Measurements from ENCODE around the gene UPK3BL1. TPM values are rescaled to one million over a fixed set of nuclear protein-coding genes. Genes with fewer than 3 reads are reported as not detected.
"Not testable (repeated sequence)": the region's sequence is repeated elsewhere in the genome, so short reads cannot be mapped to it uniquely, and the experiment has no call there.

The UPK3BL1 gene
- total and polyA plus RNA-seq, 2 of the 8 experiments (the other 6 are each of a cell fraction or from before 2014, with no cell fraction given) = 6.4 to 16.1 TPM

GRCh38 chr7:102611013-102611674 is 31.4 kb downstream of the UPK3BL1 start:
- H2BK5ac ChIP-seq (ENCODE audit: low read depth, low read length); FAIRE-seq; H2AFZ ChIP-seq (ENCODE audit: low read length); POLR2A ChIA-PET (ENCODE audit: partially characterized antibody); H3K79me1 ChIP-seq (ENCODE audit: low read depth, low read length); H3K4me2 ChIP-seq (ENCODE audit: insufficient read depth in 1 of 2, low read depth in 2 of 2, low read length in 2 of 2); DNase-seq (ENCODE audit: low read depth in 1 of 2, low spot score in 2 of 2); H3K27me3 ChIP-seq (replicated peaks in 1 of 4; ENCODE audit: control insufficient read depth in 3 of 4, extremely low read depth in 1 of 4, insufficient read depth in 3 of 4, low read length in 3 of 4); CTCF ChIA-PET (ENCODE audit: partially characterized antibody); H4K20me1 ChIP-seq (replicated peaks in 1 of 2; ENCODE audit: control insufficient read depth in 1 of 2, insufficient read depth in 2 of 2, low read length in 2 of 2); H3K4ac ChIP-seq (replicated peaks; ENCODE audit: insufficient read length, low read depth, low read length); H4K91ac ChIP-seq (replicated peaks; ENCODE audit: insufficient read length, low read length); H4K8ac ChIP-seq (ENCODE audit: extremely low read depth, insufficient read depth, low read length); H4K5ac ChIP-seq (ENCODE audit: insufficient read length, low read depth, low read length); H3K4me1 ChIP-seq (replicated peaks in 1 of 4; ENCODE audit: control insufficient read depth in 3 of 4, insufficient read depth in 4 of 4, low read length in 3 of 4); H3K23me2 ChIP-seq (ENCODE audit: low read depth, low read length); H3K9me3 ChIP-seq (ENCODE audit: insufficient read depth in 2 of 2, low read depth in 1 of 2, low read length in 1 of 2); H3K36me3 ChIP-seq (ENCODE audit: control insufficient read depth in 2 of 4, insufficient read depth in 4 of 4, low read length in 3 of 4); H2BK20ac ChIP-seq (ENCODE audit: low read length); H2BK120ac ChIP-seq (replicated peaks; ENCODE audit: low read depth, low read length); H2AK5ac ChIP-seq (ENCODE audit: low read depth, low read length); H3K18ac ChIP-seq (ENCODE audit: extremely low read depth, low read length); H3K56ac ChIP-seq (replicated peaks; ENCODE audit: insufficient read length, low read depth, low read length); H2BK15ac ChIP-seq (ENCODE audit: low read length); H3K27ac ChIP-seq (ENCODE audit: low read depth, low read length); H3K79me2 ChIP-seq (ENCODE audit: control insufficient read depth in 1 of 2, insufficient read depth in 2 of 2, low read length in 2 of 2); H3K4me3 ChIP-seq (ENCODE audit: extremely low read depth in 1 of 4, insufficient read depth in 2 of 4, low read depth in 3 of 4, low read length in 4 of 4); H2BK12ac ChIP-seq (ENCODE audit: low read depth, low read length); H3K23ac ChIP-seq (ENCODE audit: insufficient read length); H3K14ac ChIP-seq (ENCODE audit: insufficient read length); H3K9ac ChIP-seq (replicated peaks in 1 of 4; ENCODE audit: extremely low read depth in 1 of 4, low read depth in 3 of 4, low read length in 3 of 4): not testable (repeated sequence)
- no CpG with 5 or more reads among the region's 30 CpGs for WGBS, 2 experiments (ENCODE audit: extremely low coverage in 1 of 2, insufficient coverage in 1 of 2, insufficient read length in 1 of 2, insufficient replicate concordance in 2 of 2, low coverage in 1 of 2, low lambda C conversion rate in 2 of 2, missing lambda C conversion rate in 1 of 2)

DNA sequence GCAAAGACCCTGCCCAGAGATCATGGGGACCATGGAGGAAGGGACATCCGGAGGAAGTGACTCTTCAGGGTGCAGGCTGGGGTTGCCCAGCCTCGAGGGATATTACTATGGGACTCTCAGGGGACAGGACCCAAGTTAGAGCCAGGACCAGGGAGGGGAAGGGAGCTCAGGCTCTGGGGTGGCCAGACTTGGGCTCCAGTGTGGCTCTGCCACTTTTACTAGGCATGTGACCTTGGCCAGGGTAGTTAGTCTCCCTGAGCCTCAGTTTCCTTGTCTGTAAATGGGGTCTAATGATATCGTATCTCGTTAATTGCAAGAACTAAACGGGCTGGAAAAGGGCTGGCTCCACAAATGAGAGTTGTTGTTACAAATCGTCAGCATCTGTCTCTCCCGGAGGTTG is 32.1 kb downstream of the UPK3BL1 start:
- DNase-seq (ENCODE audit: low read depth in 1 of 2, low spot score in 2 of 2) = peak in 1 of 2 experiments; percentile 54
- not testable (repeated sequence) for H4K20me1 ChIP-seq (replicated peaks in 1 of 2; ENCODE audit: control insufficient read depth in 1 of 2, insufficient read depth in 2 of 2, low read length in 2 of 2); H3K36me3 ChIP-seq (ENCODE audit: control insufficient read depth in 2 of 4, insufficient read depth in 4 of 4, low read length in 3 of 4)

More for the DNA sequence above, 32.1 kb downstream of the UPK3BL1 start:
- H3K27ac ChIP-seq (ENCODE audit: low read depth, low read length); POLR2A ChIA-PET (ENCODE audit: partially characterized antibody); H3K4me3 ChIP-seq (ENCODE audit: extremely low read depth in 1 of 4, insufficient read depth in 2 of 4, low read depth in 3 of 4, low read length in 4 of 4); H2BK120ac ChIP-seq (replicated peaks; ENCODE audit: low read depth, low read length); CTCF ChIA-PET (ENCODE audit: partially characterized antibody); H3K56ac ChIP-seq (replicated peaks; ENCODE audit: insufficient read length, low read depth, low read length); H3K4me1 ChIP-seq (replicated peaks in 1 of 4; ENCODE audit: control insufficient read depth in 3 of 4, insufficient read depth in 4 of 4, low read length in 3 of 4); H2BK20ac ChIP-seq (ENCODE audit: low read length); H3K79me1 ChIP-seq (ENCODE audit: low read depth, low read length); H3K9ac ChIP-seq (replicated peaks in 1 of 4; ENCODE audit: extremely low read depth in 1 of 4, low read depth in 3 of 4, low read length in 3 of 4); H2AFZ ChIP-seq (ENCODE audit: low read length); H3K14ac ChIP-seq (ENCODE audit: insufficient read length); H3K23me2 ChIP-seq (ENCODE audit: low read depth, low read length); H2BK15ac ChIP-seq (ENCODE audit: low read length); H2AK5ac ChIP-seq (ENCODE audit: low read depth, low read length); FAIRE-seq; H2BK5ac ChIP-seq (ENCODE audit: low read depth, low read length); H3K4ac ChIP-seq (replicated peaks; ENCODE audit: insufficient read length, low read depth, low read length); H3K4me2 ChIP-seq (ENCODE audit: insufficient read depth in 1 of 2, low read depth in 2 of 2, low read length in 2 of 2); H4K8ac ChIP-seq (ENCODE audit: extremely low read depth, insufficient read depth, low read length); H2BK12ac ChIP-seq (ENCODE audit: low read depth, low read length); H3K9me3 ChIP-seq (ENCODE audit: insufficient read depth in 2 of 2, low read depth in 1 of 2, low read length in 1 of 2); H4K91ac ChIP-seq (replicated peaks; ENCODE audit: insufficient read length, low read length); H3K18ac ChIP-seq (ENCODE audit: extremely low read depth, low read length); H3K27me3 ChIP-seq (replicated peaks in 1 of 4; ENCODE audit: control insufficient read depth in 3 of 4, extremely low read depth in 1 of 4, insufficient read depth in 3 of 4, low read length in 3 of 4); H3K23ac ChIP-seq (ENCODE audit: insufficient read length); H3K79me2 ChIP-seq (ENCODE audit: control insufficient read depth in 1 of 2, insufficient read depth in 2 of 2, low read length in 2 of 2); H4K5ac ChIP-seq (ENCODE audit: insufficient read length, low read depth, low read length): not testable (repeated sequence)
- 100% methylated on average over 2 of the region's 7 CpGs; no CpG with 5 or more reads in 1 of the 2 experiments for WGBS, 2 experiments (ENCODE audit: extremely low coverage in 1 of 2, insufficient coverage in 1 of 2, insufficient read length in 1 of 2, insufficient replicate concordance in 2 of 2, low coverage in 1 of 2, low lambda C conversion rate in 2 of 2, missing lambda C conversion rate in 1 of 2)

Data from H1 (cell line).